H1 (cell line): ENCODE data around the gene MTMR2. TPM values are rescaled to one million over a fixed set of nuclear protein-coding genes. Genes with fewer than 3 reads are reported as not detected.

Experiments
- CTCF ChIA-PET: fragments of 300-600 bp; sonication (Branson Sonifier 250); formaldehyde crosslinking; loops from one replicate; lab custom pipeline; 2021; ENCODE audit not compliant: partially characterized antibody; lab: Charles Lee
- POLR2A ChIA-PET: fragments of 300-600 bp; sonication (Branson Sonifier 250); formaldehyde crosslinking; loops from one replicate; lab custom pipeline; 2021; ENCODE audit warnings: inconsistent platforms; ENCODE audit not compliant: partially characterized antibody; lab: Charles Lee
- DNase-seq, 2 experiments: peaks; one replicate each; pipeline versions ENCODE4 v3.0.0 to v3.0.0-alpha.2; 2010 to 2022; ENCODE audit warnings: low spot score in 2 of 2, low read depth in 1 of 2, mixed read lengths in 1 of 2
- FAIRE-seq: peaks from 2 replicates; lab custom pipeline; 2011; peaks lifted over from hg19 to GRCh38; lab: Jason Lieb, UNC
- H2AFZ ChIP-seq: 2 replicates; pipeline ENCODE4 v1.8.1; 2012; ENCODE audit warnings: low read length, inconsistent platforms
- H2AK5ac ChIP-seq: 2 replicates; pipeline ENCODE4 v1.6.1; 2013; ENCODE audit warnings: low read depth, low read length
- H2BK120ac ChIP-seq: replicated peaks from 2 replicates; pipeline ENCODE3; 2013; ENCODE audit warnings: low read depth, low read length, inconsistent platforms
- H2BK12ac ChIP-seq: 2 replicates; pipeline ENCODE4 v1.6.1; 2013; ENCODE audit warnings: low read depth, low read length
- H2BK15ac ChIP-seq: 2 replicates; pipeline ENCODE4 v1.6.1; 2013; ENCODE audit warnings: low read length
- H2BK20ac ChIP-seq: 2 replicates; pipeline ENCODE4 v1.6.1; 2013; ENCODE audit warnings: low read length
- H2BK5ac ChIP-seq: 2 replicates; pipeline ENCODE4 v1.6.1; 2013; ENCODE audit warnings: low read depth, low read length
- H3K14ac ChIP-seq: 2 replicates; pipeline ENCODE4 v1.6.1; 2013; ENCODE audit warnings: inconsistent platforms; ENCODE audit not compliant: insufficient read length
- H3K18ac ChIP-seq: 2 replicates; pipeline ENCODE4 v1.6.1; 2013; ENCODE audit warnings: low read length; ENCODE audit errors: extremely low read depth
- H3K23ac ChIP-seq: 2 replicates; pipeline ENCODE4 v1.6.1; 2013; ENCODE audit warnings: inconsistent platforms; ENCODE audit not compliant: insufficient read length
- H3K23me2 ChIP-seq: 2 replicates; pipeline ENCODE4 v1.6.1; 2013; ENCODE audit warnings: low read depth, low read length
- H3K27ac ChIP-seq: 2 replicates; pipeline ENCODE4 v1.6.1; 2011; ENCODE audit warnings: low read depth, low read length, inconsistent platforms
- H3K27me3 ChIP-seq, 4 experiments: replicated peaks in 1 of 4; 1 replicate in 1 of 4; 2 replicates in 3 of 4; pipeline versions ENCODE4 v1.6.1 to v1.8.1; 2011 to 2013; ENCODE audit warnings: low read length in 3 of 4, mild to moderate bottlenecking in 3 of 4, inconsistent platforms in 2 of 4, mixed read lengths in 2 of 4, moderate library complexity in 1 of 4; ENCODE audit not compliant: control insufficient read depth in 3 of 4, insufficient read depth in 3 of 4; ENCODE audit errors: extremely low read depth in 1 of 4
- H3K36me3 ChIP-seq, 4 experiments: 2 replicates each; pipeline versions ENCODE4 v1.6.1 to v1.8.1; 2011 to 2013; ENCODE audit warnings: mild to moderate bottlenecking in 4 of 4, low read length in 3 of 4, moderate library complexity in 2 of 4, control low read depth in 1 of 4, inconsistent platforms in 1 of 4; ENCODE audit not compliant: insufficient read depth in 4 of 4, control insufficient read depth in 2 of 4
- H3K4ac ChIP-seq: replicated peaks from 2 replicates; pipeline ENCODE3; 2013; ENCODE audit warnings: low read length, low read depth, mixed read lengths, inconsistent platforms; ENCODE audit not compliant: insufficient read length
- H3K4me1 ChIP-seq, 4 experiments: replicated peaks in 1 of 4; 1 replicate in 1 of 4; 2 replicates in 3 of 4; pipeline versions ENCODE4 v1.6.1 to v1.8.1; 2011 to 2013; ENCODE audit warnings: low read length in 3 of 4, inconsistent platforms in 2 of 4, mixed read lengths in 1 of 4; ENCODE audit not compliant: insufficient read depth in 4 of 4, control insufficient read depth in 3 of 4
- H3K4me2 ChIP-seq, 2 experiments: 2 replicates each; pipeline versions ENCODE4 v1.6.1 to v1.8.1; 2011 to 2013; ENCODE audit warnings: low read depth in 2 of 2, low read length in 2 of 2, control low read depth in 1 of 2, inconsistent platforms in 1 of 2, mild to moderate bottlenecking in 1 of 2; ENCODE audit not compliant: insufficient read depth in 1 of 2
- H3K4me3 ChIP-seq, 4 experiments: fragments of 200-600, 300-600 bp in 1 of 4; sonication (generic), shearing (Covaris generic), sonication (Bioruptor Twin) in 1 of 4; 2 replicates each; pipeline versions ENCODE4 v1.5.1 to v1.8.1; 2011 to 2016; ENCODE audit warnings: low read length in 4 of 4, low read depth in 3 of 4, control low read depth in 2 of 4, inconsistent platforms in 2 of 4, mild to moderate bottlenecking in 2 of 4, mixed read lengths in 1 of 4, moderate library complexity in 1 of 4; ENCODE audit not compliant: insufficient read depth in 2 of 4; ENCODE audit errors: extremely low read depth in 1 of 4
- H3K56ac ChIP-seq: replicated peaks from 2 replicates; pipeline ENCODE3; 2013; ENCODE audit warnings: low read depth, mild to moderate bottlenecking, mixed read lengths, low read length, inconsistent platforms; ENCODE audit not compliant: insufficient read length
- H3K79me1 ChIP-seq: 2 replicates; pipeline ENCODE4 v1.6.1; 2013; ENCODE audit warnings: low read depth, low read length, control low read depth
- H3K79me2 ChIP-seq, 2 experiments: 2 replicates each; pipeline versions ENCODE4 v1.6.1 to v1.8.1; 2012 to 2013; ENCODE audit warnings: low read length in 2 of 2, mild to moderate bottlenecking in 2 of 2, inconsistent platforms in 1 of 2; ENCODE audit not compliant: insufficient read depth in 2 of 2, control insufficient read depth in 1 of 2
- H3K9ac ChIP-seq, 4 experiments: replicated peaks in 1 of 4; 1 replicate in 1 of 4; 2 replicates in 3 of 4; pipeline versions ENCODE4 v1.6.1 to v1.8.1; 2011 to 2013; ENCODE audit warnings: low read depth in 3 of 4, low read length in 3 of 4, control low read depth in 2 of 4, mild to moderate bottlenecking in 2 of 4, moderate library complexity in 2 of 4, inconsistent platforms in 1 of 4; ENCODE audit errors: extremely low read depth in 1 of 4
- H3K9me3 ChIP-seq, 2 experiments: 2 replicates each; pipeline versions ENCODE4 v1.6.1 to v1.8.1; 2012 to 2013; ENCODE audit warnings: mild to moderate bottlenecking in 2 of 2, moderate library complexity in 2 of 2, control low read depth in 1 of 2, inconsistent platforms in 1 of 2, low read depth in 1 of 2, low read length in 1 of 2, mixed read lengths in 1 of 2; ENCODE audit not compliant: insufficient read depth in 2 of 2
- H4K20me1 ChIP-seq, 2 experiments: replicated peaks in 1 of 2; 2 replicates each; pipeline versions ENCODE3 to v1.8.1; 2011 to 2013; ENCODE audit warnings: inconsistent platforms in 2 of 2, low read length in 2 of 2, mild to moderate bottlenecking in 1 of 2; ENCODE audit not compliant: insufficient read depth in 2 of 2, control insufficient read depth in 1 of 2
- H4K5ac ChIP-seq: 2 replicates; pipeline ENCODE4 v1.6.1; 2013; ENCODE audit warnings: low read length, low read depth, mixed read lengths, inconsistent platforms; ENCODE audit not compliant: insufficient read length
- H4K8ac ChIP-seq: 2 replicates; pipeline ENCODE4 v1.8.0; 2013; ENCODE audit warnings: mild to moderate bottlenecking, moderate library complexity, low read length, inconsistent platforms; ENCODE audit not compliant: insufficient read depth; ENCODE audit errors: extremely low read depth
- H4K91ac ChIP-seq: replicated peaks from 2 replicates; pipeline ENCODE3; 2013; ENCODE audit warnings: low read length, mixed read lengths, inconsistent platforms; ENCODE audit not compliant: insufficient read length
- BACH1 ChIP-seq: IDR thresholded peaks from 2 replicates; pipeline ENCODE4 v1.6.1; 2012; ENCODE audit warnings: low read length, improper control_type of control experiment
- EP300 ChIP-seq, 2 experiments: IDR thresholded peaks; 1 replicate in 1 of 2; 2 replicates in 1 of 2; pipeline ENCODE4 v1.6.1; 2011 to 2012; ENCODE audit warnings: low read depth in 2 of 2, low read length in 2 of 2, mild to moderate bottlenecking in 2 of 2, borderline replicate concordance in 1 of 2, inconsistent platforms in 1 of 2, moderate library complexity in 1 of 2
- HDAC2 ChIP-seq, 2 experiments: fragments of 300-600 bp in 1 of 2; sonication (generic) in 1 of 2; IDR thresholded peaks; 2 replicates each; pipeline ENCODE4 v1.6.1; 2011 to 2012; ENCODE audit warnings: low read depth in 2 of 2, low read length in 2 of 2, mild to moderate bottlenecking in 2 of 2, moderate library complexity in 2 of 2, borderline replicate concordance in 1 of 2, inconsistent platforms in 1 of 2
- JUND ChIP-seq: IDR thresholded peaks from 2 replicates; pipeline ENCODE4 v1.6.1; 2011; ENCODE audit warnings: mild to moderate bottlenecking, improper control_type of control experiment, low read length
- KDM4A ChIP-seq: IDR thresholded peaks from one replicate; pipeline ENCODE4 v1.7.1; 2012; ENCODE audit warnings: low read depth, mild to moderate bottlenecking, moderate library complexity, low read length, inconsistent platforms; ENCODE audit not compliant: severe bottlenecking
- KDM5A ChIP-seq: fragments of 200-600 bp; IDR thresholded peaks from 2 replicates; pipeline ENCODE4 v1.7.1; 2012; ENCODE audit warnings: mild to moderate bottlenecking, low read length, inconsistent platforms, mixed read lengths
- MAFK ChIP-seq: IDR thresholded peaks from 2 replicates; pipeline ENCODE4 v1.6.1; 2012; ENCODE audit warnings: low read depth, mild to moderate bottlenecking, improper control_type of control experiment, low read length
- NANOG ChIP-seq: IDR thresholded peaks from 2 replicates; pipeline ENCODE4 v1.6.1; 2011; ENCODE audit warnings: low read length, low read depth, mild to moderate bottlenecking, inconsistent platforms; ENCODE audit not compliant: insufficient read depth, poor library complexity, severe bottlenecking
- RBBP5 ChIP-seq: IDR thresholded peaks from 2 replicates; pipeline ENCODE4 v1.7.1; 2012; ENCODE audit warnings: low read depth, mild to moderate bottlenecking, inconsistent platforms, low read length, moderate library complexity, borderline replicate concordance
- SAP30 ChIP-seq: fragments of 300-600 bp; sonication (generic); IDR thresholded peaks from 2 replicates; pipeline ENCODE4 v1.7.1; 2012; ENCODE audit warnings: low read length, moderate library complexity, mild to moderate bottlenecking, inconsistent platforms; ENCODE audit not compliant: insufficient read depth, insufficient replicate concordance
- SIN3A ChIP-seq, 2 experiments: IDR thresholded peaks in 1 of 2; conservative IDR thresholded peaks in 1 of 2; 2 replicates each; pipeline ENCODE4 v1.6.1; 2011 to 2012; ENCODE audit warnings: low read length in 2 of 2, improper control_type of control experiment in 1 of 2, low read depth in 1 of 2, mild to moderate bottlenecking in 1 of 2
- SP4 ChIP-seq: IDR thresholded peaks from 2 replicates; pipeline ENCODE4 v1.6.1; 2012; ENCODE audit warnings: low read length, inconsistent platforms
- WGBS, 2 experiments: shearing (Covaris generic) in 1 of 2; methylation state at CpG; one replicate each; pipeline versions ENCODE4 v1.1.6 to v1.1.7; 2013 to 2015; ENCODE audit warnings: low lambda C conversion rate in 2 of 2, mixed read lengths in 2 of 2, inconsistent platforms in 1 of 2, low coverage in 1 of 2, missing lambda C conversion rate in 1 of 2; ENCODE audit not compliant: insufficient replicate concordance in 2 of 2, insufficient coverage in 1 of 2, insufficient read length in 1 of 2; ENCODE audit errors: extremely low coverage in 1 of 2, missing lambda C conversion rate in 1 of 2; 5-methylcytosine and 5-hydroxymethylcytosine counted together
- polyA plus RNA-seq, 7 experiments: library from polyadenylated mRNA; depleted of rRNA in 3 of 7; stranded (reverse) in 5 of 7; unstranded in 2 of 7; fragments of >200 nt in 5 of 7; fragments of 200-250 nt in 2 of 7; gene quantifications; 1 replicate in 5 of 7; 2 replicates in 1 of 7; 4 replicates in 1 of 7; pipeline versions ENCODE4 v1.2.1 to v1.2.3, GENCODE V29; 2011 to 2013; ENCODE audit warnings: missing spikeins in 2 of 7, mixed read lengths in 2 of 7
- total RNA-seq: library from RNA; stranded (reverse); fragmentation: NEBNext Ultra II Directional; extraction: Animal tissue kit (Norgen Biotek cat#: 25700); gene quantifications from 2 replicates; pipeline ENCODE4 v1.2.1, GENCODE V29; 2021

The MTMR2 gene
- total and polyA plus RNA-seq, 2 of the 8 experiments (the other 6 are each of a cell fraction or from before 2014, with no cell fraction given), result 16.7 to 52.9 TPM

GRCh38 chr11:95835351-95835750, 88.6 kb downstream of the MTMR2 start:
- no peaks in the 10 kb centered on the region for H3K23me2 ChIP-seq
- 95% methylated on average over 3 of the region's 3 CpGs; no CpG with 5 or more reads in 1 of the 2 experiments for WGBS, 2 experiments
- H3K27ac ChIP-seq, result no peak overlapping the region
- H4K20me1 ChIP-seq, result no peaks in the 10 kb centered on the region
- H3K4me2 ChIP-seq, result no peak overlapping the region
- no peak overlapping the region for H3K23ac ChIP-seq
- H2BK5ac ChIP-seq, result no peak overlapping the region
- no peaks in the 10 kb centered on the region for H3K79me2 ChIP-seq
- FAIRE-seq, result no peak
- H3K56ac ChIP-seq, result no peak overlapping the region
- H3K14ac ChIP-seq, result no peak overlapping the region
- no peak overlapping the region for H2AK5ac ChIP-seq
- H4K8ac ChIP-seq, result no peak overlapping the region
- no peak overlapping the region for H2BK120ac ChIP-seq
- no peaks in the 10 kb centered on the region for H3K27me3 ChIP-seq
- no peak overlapping the region for H2BK15ac ChIP-seq
- no peaks in the 10 kb centered on the region for H3K79me1 ChIP-seq
- no peaks in the 10 kb centered on the region for H3K9me3 ChIP-seq
- H2AFZ ChIP-seq, result no peak overlapping the region
- H4K91ac ChIP-seq, result no peak overlapping the region
- no peak overlapping the region for H3K18ac ChIP-seq
- no peak overlapping the region for H3K4ac ChIP-seq
- no peak overlapping the region for H2BK12ac ChIP-seq
- no peak overlapping the region for H3K4me3 ChIP-seq
- H3K4me1 ChIP-seq, result no peaks in the 10 kb centered on the region
- H4K5ac ChIP-seq, result no peak overlapping the region
- peaks cover 5 to 70% (median 45%) of the 10 kb centered on the region in 4 experiments; a peak in 7 of 8 replicates for H3K36me3 ChIP-seq
- no peak overlapping the region for H3K9ac ChIP-seq
- CTCF ChIA-PET, result interaction anchor here (0.5 to 8.2 kb wide), 38 partner anchors 8 to 627 kb away, joined by 3 to 47 read pairs (median 4); partner anchors contain the start of genes CCDC82, JRKL and MAML2
- no peak for DNase-seq
- no peak overlapping the region for H2BK20ac ChIP-seq
- POLR2A ChIA-PET, result interaction anchor here (1.3 to 1.7 kb wide), 3 partner anchors 17 to 589 kb away, joined by 3 to 8 read pairs (median 3); no protein-coding TSS in a partner anchor
- TF ChIP-seq SIN3A (conservative IDR thresholded peaks at IDR 0.05 in 1 of 2, IDR thresholded peaks at IDR 0.05 in 1 of 2; ENCODE audit: low read depth in 1 of 2, low read length in 2 of 2), result no peak
- no peak for TF ChIP-seq SAP30
- TF ChIP-seq NANOG, result no peak
- no peak for TF ChIP-seq SP4
- no peak for TF ChIP-seq JUND
- no peak for TF ChIP-seq BACH1
- TF ChIP-seq KDM4A, result no peak
- no peak for TF ChIP-seq RBBP5
- no peak for TF ChIP-seq KDM5A
- no peak for TF ChIP-seq HDAC2 (IDR thresholded peaks at IDR 0.05; ENCODE audit: borderline replicate concordance in 1 of 2, low read depth in 2 of 2, low read length in 2 of 2)
- no peak for TF ChIP-seq MAFK
- TF ChIP-seq EP300 (IDR thresholded peaks at IDR 0.05; ENCODE audit: borderline replicate concordance in 1 of 2, low read depth in 2 of 2, low read length in 2 of 2), result no peak
